HepG2 (cell line): ENCODE results near the gene EEPD1.

ENCODE experiments used
- ATM ChIP-seq: fragments of 450-650 bp; IDR thresholded peaks from 2 replicates; pipeline ENCODE4 v1.7.1; 2017; ENCODE audit warnings: mild to moderate bottlenecking, borderline replicate concordance
- CTCF ChIP-seq: sonication (generic); formaldehyde crosslinking; IDR thresholded peaks from 2 replicates; pipeline ENCODE4 v1.5.0; 2020; ENCODE audit warnings: mild to moderate bottlenecking, missing genetic modification reagents, moderate library complexity
- KAT7 ChIP-seq: IDR thresholded peaks from 2 replicates; pipeline ENCODE4 v1.6.1; 2018; ENCODE audit warnings: borderline replicate concordance, missing compliant biosample characterization
- MAFF ChIP-seq: IDR thresholded peaks from 2 replicates; pipeline ENCODE4 v1.6.1; 2011; ENCODE audit warnings: low read depth, low read length, improper control_type of control experiment
- MAFK ChIP-seq, 2 experiments: IDR thresholded peaks in 1 of 2; conservative IDR thresholded peaks in 1 of 2; 2 replicates each; pipeline ENCODE4 v1.6.1; 2011; ENCODE audit warnings: improper control_type of control experiment in 2 of 2, low read length in 2 of 2
- POLR2A ChIP-seq, 2 experiments: IDR thresholded peaks; 2 replicates each; pipeline ENCODE4 v1.6.1; 2011; ENCODE audit warnings: low read depth in 2 of 2, low read length in 2 of 2, mild to moderate bottlenecking in 1 of 2, moderate library complexity in 1 of 2; ENCODE audit not compliant: insufficient read depth in 1 of 2
- PRDM10 ChIP-seq: sonication (generic); formaldehyde crosslinking; IDR thresholded peaks from 2 replicates; pipeline ENCODE4 v1.4.0; 2020; ENCODE audit warnings: low read depth, missing genetic modification reagents
- RXRA ChIP-seq: sonication (generic); formaldehyde crosslinking; IDR thresholded peaks from 2 replicates; pipeline ENCODE4 v1.5.1; 2020; ENCODE audit warnings: missing genetic modification reagents
- SNAPC5 ChIP-seq: sonication (generic); formaldehyde crosslinking; IDR thresholded peaks from 2 replicates; pipeline ENCODE4 v1.8.1; 2023; ENCODE audit warnings: mild to moderate bottlenecking, missing genetic modification reagents, borderline replicate concordance
- SRY ChIP-seq: sonication (generic); formaldehyde crosslinking; IDR thresholded peaks from 2 replicates; pipeline ENCODE4 v1.8.0; 2022; ENCODE audit warnings: mild to moderate bottlenecking, missing genetic modification reagents
- ZNF335 ChIP-seq: sonication (generic); formaldehyde crosslinking; IDR thresholded peaks from 2 replicates; pipeline ENCODE4 v1.4.0; 2020; ENCODE audit warnings: missing genetic modification reagents

GRCh38 chr7:36208426-36208825 lies 55.4 kb downstream of the EEPD1 start:
- TF ChIP-seq MAFK (conservative IDR thresholded peaks at IDR 0.05 in 1 of 2, IDR thresholded peaks at IDR 0.05 in 1 of 2; ENCODE audit: low read length in 2 of 2) (no peak), ZNF335 (CRISPR knock-in tag) (no peak), POLR2A (IDR thresholded peaks at IDR 0.05; ENCODE audit: insufficient read depth in 1 of 2, low read depth in 2 of 2, low read length in 2 of 2) (no peak), MAFF (no peak), PRDM10 (CRISPR knock-in tag) (no peak), SNAPC5 (CRISPR knock-in tag) (no peak), KAT7 (no peak), SRY (CRISPR knock-in tag) (no peak), CTCF (no peak), ATM (no peak), RXRA (CRISPR knock-in tag) (no peak)
